Eye (tissue), 1 donor: Measurements from ENCODE around the gene RABGAP1.
A peak's percentile ranks its signal among the peaks of the same experiment; 100 is the strongest.

ENCODE experiments used
- DNase-seq: peaks from one replicate; pipeline ENCODE4 v3.0.0-alpha.2; 2015

RABGAP1 gene

DNA sequence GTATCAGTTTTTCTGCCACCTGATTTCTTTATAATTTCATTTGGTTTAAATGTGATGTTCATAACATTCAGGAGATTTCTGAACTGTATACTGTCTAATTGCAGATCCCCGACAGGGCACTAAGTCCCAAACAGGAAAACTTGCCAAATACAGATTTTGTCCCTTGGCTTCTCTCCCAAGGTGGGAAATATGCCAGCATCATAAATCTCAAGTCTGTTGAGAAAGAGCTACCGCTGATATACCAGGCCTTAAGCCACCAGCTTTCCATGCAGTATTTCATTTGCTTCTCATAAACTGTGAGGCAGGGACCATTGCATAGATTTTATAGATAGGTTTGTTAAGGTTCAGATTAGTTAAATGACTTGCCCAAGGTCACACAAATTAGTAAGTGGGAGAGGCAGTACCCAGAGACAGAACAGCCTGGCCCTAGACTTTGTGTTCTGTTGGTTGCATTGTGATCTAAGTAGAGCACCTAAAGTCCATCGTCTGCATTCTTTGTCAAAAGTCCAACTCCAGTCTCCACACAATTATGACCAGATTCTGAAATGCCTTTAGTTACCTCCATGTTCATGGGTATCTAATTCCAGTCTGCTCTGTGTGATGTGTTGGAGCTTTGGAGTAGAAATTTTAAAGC, 108.9 kb downstream of the RABGAP1 start:
- no peak for DNase-seq

DNA sequence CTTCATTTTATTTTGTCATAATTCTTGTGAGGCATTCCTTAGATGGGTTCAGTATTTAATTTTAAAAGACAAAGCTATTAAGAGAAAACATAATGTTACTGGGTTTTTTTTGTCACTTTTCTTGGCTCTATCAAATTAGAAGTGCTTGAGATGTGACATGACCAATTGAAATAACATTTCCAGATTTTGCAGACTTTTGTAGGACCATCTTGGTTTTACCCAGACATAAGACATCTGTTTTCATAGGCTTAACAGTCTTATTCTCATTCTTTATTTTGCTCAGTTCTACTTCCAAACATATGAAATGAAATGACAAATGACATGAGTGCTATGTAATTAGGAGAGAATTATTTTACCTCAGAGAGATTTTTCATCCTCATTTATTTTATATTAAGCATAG, 112.2 kb downstream of the RABGAP1 start:
- no peak for DNase-seq

DNA sequence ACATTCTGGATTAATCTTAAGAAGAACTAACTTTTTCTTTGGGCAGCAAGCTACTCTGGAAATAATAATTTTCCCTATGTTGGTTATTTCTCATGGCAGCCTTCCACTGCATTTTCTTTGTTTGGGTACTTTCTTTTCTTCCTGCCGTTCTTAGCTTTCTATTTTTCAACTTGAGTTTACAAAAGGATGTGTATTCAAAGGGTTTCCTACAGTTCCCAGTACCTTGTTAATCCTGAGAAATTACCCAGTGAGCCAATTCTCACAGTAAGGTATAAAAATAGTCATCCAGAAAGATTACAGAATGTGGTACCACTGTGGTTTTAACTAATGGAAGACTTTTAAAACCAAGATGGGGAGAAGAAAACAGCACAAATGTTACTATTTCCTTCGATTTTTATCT, 112.9 kb downstream of the RABGAP1 start:
- DNase-seq = no peak

DNA sequence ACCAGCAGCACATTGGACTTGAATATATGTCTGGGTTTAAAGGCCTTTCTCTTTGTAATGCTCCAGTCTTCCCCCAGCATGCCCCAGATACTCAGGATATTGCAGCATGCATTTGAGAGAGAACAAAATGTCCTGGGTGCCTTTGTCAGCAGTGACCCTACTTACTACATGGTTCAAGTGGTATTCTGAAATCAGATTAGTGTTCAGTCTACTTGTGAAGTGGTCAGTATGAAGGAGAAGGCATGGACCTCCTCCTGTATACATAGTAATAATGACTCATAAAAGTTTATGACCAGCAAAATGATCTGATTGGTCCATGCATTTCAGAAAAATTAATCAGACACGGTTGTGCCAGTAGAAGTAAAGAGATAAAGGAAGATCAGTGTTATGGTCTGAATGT, 118.0 kb downstream of the RABGAP1 start:
- DNase-seq = no peak

DNA sequence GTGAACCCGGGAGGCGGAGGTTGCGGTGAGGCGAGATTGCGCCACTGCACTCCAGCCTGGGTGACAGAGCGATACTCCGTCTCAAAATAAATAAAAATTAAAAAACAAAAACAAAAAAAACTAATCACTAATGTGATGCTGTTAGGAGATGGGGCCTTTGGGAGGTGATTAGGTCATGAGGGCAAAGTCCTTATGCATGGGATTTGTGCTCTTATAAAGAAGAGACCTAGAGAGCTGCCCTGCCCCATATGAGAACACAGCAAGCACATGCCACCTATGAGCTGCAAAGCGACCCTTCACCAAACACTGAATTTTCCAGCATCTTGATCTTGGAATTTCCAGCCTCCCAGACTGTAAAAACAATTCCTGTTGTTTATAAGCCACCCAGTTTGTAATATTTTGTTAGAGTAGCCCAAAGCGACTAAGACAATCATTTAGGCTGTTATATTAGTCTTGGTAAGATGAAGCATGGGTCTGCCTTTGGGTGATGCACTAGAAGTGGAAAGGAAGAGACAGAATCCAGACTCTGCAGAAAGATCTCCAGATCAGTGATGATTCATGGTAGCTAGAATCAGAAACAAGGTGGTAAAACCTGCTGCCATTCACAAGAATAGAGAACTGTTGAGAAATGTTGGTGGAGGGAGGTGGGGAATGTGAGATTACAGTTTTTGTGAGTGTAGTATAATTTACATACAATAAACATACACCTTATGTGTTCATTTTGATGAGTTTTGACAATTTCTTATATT, 118.8 kb downstream of the RABGAP1 start:
- no peak for DNase-seq

DNA sequence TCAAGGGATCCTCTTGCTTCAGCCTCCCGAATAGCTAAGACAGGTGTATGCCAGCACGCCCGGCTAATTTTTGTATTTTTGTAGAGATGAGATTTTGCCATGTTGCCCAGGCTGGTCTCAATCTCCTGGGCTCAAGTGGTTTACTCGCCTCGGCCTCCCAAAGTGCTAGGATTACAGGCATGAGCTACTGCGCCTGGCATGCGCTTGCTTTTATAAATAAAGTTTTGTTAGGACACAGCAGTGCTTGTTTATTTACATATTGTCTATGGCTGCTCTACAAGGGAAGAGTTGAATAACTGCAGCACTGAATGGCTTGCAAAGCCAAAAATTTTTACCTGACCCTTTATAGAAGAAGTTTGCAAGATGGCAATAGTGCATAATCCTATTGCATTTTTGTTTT, 120.4 kb downstream of the RABGAP1 start:
- no peak for DNase-seq

DNA sequence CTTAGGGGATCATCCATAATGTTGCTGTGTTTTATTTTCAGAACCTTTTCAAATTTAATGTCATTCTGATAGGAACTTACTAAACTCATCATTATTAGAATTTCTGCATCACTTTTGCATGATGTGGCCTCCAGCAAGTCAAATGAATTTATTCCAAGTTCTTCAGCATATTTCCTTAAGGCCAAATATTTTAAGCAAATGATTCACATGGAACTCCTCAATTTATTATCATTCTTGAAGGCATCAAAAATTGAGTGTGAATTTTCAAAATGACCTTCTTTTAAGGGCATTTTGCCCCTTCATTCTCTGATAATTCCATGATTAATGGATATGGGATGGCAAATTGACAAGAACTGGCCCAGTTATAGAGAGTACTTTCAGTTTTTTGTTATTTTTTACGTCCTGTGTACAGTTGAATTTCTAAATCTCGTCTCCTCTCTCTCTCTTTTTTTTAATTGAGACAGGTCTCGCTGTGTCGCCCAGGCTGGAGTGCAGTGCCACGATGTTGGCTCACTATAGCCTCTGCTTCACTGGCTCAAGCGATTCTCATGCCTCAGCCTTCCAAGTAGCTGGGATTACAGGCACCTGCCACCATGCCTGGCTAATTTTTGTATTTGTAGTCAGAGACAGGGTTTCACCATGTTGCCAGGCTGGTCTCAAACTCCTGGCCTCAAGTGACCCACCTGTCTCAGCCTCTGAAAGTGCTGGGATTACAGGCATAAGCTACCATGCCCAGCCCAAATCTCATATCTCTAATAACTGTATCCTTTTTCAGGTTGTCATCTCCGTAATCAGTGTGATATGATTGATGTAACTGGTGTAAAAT, 121.7 kb downstream of the RABGAP1 start:
- DNase-seq = no peak

DNA sequence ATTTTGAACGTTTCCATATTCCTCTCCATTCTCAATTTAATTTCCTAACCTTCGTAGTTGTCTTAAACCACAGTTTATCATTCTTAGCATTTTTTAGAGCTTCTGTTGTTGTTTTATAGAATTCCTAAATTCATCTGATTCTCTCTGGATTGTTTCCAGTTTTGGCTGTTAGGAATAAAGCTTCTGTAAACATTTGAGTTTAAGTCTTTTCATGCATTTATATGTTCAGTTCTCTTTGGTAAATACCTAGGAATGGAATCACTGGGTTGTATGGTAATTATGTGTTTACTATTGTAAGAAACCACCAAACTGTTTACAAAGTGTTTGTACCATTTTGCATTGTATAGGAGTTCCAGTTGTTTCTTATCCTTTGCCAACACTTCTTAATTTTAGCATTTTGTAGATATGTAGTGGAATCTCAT, 122.4 kb downstream of the RABGAP1 start:
- peak; percentile 33 for DNase-seq

DNA sequence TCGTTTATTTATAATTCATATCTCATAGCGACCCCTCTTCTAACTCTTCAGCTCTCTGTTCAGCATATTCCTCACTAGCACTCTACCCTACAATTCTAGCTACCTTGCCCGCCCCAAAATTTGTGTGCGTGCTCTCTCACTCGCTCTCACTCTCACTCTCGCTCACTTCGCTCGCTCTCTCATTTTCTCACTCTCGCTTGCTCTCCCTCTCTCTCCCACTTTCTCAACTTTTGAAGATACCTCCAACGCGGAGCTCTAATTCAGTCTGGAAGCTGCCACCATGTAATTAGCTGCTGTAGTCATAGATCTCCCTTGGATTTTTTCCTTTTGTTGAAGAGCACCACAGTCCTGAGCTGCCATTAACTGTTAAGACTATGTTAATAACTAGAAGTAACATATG, 123.1 kb downstream of the RABGAP1 start:
- no peak for DNase-seq

DNA sequence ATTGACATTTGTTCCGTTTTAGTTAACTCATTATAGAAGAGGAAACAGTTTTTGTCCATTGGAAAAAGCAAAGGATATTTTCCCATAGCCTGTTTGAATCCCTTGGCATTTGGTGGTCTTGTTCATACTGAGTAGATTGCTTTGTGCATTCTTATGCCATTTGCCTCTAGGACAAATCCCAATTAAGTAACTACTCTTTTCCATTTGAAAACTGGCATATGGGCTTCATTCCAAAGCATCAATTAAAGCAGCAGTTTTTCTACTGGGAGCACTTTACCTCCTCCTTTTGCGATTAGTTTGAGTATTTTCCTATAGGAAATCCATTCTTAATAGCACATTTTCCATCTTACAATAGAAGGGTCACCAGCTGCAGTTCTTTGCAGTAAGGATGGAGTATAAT, 123.9 kb downstream of the RABGAP1 start:
- no peak for DNase-seq

DNA sequence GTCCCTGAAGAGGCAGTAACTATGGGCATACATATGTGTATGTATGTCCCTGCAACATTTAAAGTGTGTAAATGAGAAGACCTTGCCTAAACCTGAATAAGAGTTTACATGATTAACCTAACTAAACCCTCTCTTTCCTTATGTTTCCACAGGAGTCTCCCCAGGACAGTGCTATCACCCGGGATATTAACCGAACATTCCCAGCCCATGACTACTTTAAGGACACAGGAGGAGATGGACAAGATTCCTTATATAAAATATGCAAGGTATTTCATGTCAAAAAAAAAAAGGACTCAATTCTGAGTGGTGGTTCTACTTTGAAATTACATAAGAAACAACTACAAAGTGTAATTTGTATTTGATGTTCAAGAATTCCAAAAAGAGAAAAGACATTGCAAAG, 124.4 kb downstream of the RABGAP1 start:
- DNase-seq = no peak

DNA sequence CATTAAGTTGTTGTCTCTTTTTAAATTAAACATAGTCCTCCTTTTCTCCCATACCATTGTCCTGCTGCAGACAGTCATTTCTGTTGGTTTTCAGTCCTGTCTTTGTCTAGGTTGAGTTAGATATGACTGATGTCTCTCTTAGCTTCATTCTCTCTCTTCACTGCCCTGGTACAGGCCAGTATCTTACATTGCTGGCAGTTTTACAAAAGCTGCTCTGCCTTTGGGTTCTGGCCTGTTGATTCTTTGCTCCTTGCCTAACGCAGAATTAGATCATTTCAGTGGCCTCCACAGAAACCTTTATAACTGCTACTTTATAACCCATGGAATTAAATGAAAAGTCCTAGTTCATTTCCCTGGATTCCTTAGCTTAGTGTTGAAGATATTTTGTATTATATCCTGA, 126.3 kb downstream of the RABGAP1 start:
- no peak for DNase-seq

DNA sequence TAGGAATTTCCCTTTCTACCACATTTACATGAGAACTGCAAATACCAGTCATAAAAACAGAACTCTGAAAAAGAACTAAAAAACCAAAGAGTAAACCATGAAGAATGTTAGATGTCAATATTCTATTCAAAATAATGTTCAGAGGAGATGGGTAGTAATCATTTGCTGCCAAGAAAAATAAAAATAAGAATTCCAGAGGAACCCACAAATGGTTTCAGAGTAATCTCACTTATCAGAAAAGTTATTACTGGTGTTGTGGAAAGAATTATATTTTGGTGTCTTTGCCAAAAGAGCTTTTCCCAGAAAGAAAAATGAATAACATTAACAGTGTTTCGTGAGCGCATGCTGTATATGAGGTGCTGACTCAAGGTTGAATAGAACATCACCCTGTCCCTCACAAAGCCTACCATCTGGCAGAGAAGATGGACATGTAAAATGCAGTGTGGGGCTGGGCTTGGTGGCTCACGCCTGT, 128.2 kb downstream of the RABGAP1 start:
- peak; percentile 67 for DNase-seq

DNA sequence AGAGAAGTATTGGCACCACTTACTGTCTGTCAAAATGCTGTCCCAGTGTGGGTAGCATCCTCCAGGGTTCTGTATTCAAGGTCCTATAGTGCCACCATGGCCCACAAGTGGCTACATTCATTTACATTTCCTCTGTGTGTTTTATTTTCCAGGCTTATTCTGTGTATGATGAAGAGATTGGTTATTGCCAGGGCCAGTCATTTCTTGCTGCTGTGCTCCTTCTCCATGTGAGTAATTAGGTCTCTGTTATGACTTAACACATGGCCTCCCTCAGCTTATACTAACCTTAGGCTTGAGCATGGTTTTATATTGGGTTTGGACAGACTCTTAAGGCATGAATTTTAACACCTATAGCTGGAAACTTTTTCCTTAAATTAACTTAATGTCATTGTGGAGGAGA, 129.4 kb downstream of the RABGAP1 start:
- no peak for DNase-seq

DNA sequence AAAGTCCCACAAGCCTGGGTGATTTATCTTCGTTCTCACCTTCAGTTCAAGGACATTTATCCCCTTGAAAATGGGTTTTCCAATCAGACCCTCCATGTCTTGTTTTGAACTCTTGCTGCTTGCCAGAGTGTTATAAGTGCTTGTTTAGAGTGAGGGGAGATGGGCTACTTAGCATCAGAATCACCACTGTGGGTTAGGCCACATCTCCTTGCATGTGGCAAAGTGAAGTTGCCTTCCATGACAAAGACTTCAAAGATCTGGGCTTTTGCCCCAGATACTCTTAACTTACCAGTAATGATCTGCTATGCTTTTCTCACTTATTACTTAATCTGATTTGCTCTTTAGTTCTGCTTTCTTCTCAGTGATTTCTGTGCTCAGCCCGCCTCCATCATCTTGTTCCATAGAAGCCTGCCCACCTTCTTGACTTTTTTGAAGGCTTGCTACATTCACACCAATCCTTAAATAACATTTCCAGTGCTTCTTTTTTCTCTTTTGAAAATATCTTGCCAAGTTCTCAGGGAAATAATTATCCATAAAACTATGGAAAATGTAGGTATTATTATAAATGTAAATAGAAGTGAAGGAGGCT, 131.7 kb downstream of the RABGAP1 start:
- DNase-seq = no peak

DNA sequence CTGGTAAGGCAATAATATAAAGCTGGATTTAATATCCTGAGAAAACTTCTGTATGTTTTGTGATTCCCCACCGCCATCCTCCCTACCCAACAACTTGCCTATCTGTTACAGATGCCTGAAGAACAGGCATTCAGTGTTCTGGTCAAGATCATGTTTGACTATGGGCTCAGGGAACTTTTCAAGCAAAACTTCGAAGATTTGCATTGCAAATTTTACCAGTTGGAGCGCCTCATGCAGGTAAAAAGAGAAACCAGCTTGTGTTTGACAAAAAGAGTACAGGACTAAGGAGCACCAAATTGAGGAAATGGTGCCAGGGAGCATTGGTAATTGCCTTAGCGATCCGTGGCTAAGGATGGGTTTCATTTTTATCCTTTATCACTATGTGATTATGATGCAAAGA, 132.6 kb downstream of the RABGAP1 start:
- no peak for DNase-seq

DNA sequence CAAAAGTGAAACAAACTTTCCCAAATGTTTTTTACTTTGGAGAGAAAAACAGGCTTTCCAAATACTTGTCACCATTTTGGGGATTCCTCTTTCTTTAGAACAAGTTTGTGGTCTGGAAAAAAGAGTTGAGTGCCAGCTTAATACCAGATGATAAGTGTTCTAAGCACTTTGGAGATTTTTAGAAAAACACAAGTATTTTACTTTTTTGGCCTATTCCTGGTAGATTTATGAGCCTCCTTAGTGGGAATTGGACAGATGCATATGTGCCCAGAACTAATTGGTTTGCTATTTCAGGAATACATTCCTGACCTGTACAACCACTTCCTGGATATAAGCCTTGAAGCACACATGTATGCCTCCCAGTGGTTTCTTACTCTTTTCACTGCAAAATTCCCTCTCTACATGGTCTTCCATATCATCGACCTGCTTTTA, 133.2 kb downstream of the RABGAP1 start:
- no peak for DNase-seq

DNA sequence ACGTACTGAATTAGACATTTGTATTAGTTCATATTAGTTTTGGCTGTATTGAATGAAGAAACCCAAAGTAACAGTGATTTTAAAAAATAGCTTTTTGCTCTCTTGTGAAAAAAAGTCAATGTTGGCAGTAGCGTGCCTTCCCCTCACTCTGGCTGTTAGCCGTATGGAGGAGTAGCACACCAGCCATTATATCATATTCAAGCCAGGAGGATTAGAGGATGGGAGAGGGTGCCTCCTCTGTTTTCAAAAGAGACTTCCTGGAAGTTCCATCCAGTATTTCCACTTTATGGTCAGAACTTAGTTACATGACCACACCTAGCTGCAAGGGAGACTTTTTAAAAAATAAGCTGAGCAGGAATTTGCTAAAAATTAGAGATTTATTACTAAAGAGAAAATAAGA, 133.8 kb downstream of the RABGAP1 start:
- DNase-seq = no peak

DNA sequence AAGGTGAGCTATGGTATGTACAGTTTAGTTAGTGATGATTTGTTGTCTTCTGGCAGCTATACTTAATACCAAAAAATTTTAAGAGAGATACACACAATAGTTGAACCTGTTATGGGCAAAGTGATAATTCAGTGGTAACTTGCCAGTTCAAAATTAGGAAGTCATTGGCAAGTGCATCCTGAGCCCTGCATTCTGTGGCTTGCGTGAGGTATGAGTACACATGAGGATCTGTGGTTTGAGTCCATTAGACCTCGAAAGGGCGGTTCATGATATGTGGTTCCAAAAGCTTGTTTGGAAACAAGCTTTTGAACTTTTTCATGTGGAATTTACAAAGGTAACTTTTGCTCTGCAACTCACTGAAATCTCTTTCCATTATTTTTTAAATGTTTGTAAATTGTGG, 139.6 kb downstream of the RABGAP1 start:
- no peak for DNase-seq

DNA sequence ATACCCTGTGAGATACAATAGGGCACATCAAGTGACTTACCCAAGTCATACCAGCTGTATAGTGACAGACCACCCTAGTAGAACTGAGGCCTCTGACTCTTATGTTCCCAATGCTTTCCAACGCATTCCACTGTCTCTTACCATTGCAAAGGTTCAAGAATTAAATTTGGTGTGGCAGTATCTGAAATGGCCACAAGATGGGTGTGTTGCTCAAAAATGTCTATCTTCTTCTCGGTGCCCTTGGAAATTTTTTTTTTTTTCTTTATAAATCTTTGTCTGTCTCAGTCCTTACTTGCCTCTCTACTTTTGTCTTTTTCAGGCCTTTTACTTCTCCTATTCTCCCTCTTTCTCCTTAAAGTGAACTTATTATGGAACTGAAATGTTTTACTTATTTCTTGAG, 141.0 kb downstream of the RABGAP1 start:
- peak; percentile 82 for DNase-seq

DNA sequence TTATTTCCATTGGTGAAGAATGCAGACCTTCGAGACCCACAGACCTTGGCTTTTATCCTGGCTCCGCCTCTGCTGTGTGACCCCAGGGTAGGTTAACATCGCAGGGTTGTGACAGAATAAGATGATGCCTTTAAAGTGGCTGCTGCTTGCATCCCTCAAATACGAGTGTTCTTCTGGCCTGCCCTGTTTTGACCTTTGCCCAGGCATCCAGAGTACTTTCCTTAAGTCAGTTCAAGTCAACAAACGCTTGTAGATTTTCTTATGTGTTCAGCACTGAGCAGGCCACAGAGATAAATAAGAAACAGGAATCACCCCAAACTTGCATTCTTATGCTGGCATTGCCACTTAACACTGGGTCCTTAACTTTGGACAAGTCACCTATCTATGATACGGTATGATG, 142.9 kb downstream of the RABGAP1 start:
- DNase-seq = no peak

DNA sequence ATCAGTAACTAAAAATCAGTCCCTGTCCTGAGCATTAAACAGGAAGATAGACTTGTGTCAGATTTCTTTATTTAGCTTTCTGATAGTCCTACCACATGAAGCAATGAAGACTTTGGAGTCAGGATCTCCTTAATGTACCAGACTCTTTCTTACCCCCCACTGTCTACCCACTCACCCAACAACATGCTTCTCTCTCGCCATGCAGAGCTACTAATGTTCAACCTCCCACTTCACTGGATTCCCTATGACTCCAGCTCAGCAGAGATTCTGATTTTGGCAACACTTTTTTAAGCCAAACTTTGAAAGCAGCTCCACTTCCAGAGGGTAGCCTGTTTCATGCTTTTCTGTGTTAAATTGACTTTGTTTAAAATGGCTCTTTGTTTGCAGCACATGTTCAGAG, 143.4 kb downstream of the RABGAP1 start:
- DNase-seq = no peak

DNA sequence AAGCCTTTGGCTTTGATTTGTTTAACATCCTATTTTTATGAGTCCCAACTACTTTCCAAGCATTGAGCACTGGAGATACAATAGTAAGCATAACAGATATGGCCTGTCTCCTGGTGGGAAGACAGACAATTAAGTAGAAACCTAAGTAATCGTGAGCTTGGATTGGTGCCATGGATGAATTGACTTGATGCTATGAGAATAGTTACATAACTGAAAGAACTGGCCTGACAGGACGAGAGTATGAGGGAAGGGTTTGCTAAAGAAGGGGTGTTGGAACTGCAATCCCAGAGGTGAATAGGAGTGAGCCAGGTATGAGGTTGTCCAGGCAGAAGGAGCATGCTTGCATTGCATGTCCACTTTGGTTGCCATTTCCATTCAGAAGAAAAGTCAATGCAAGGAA, 145.1 kb downstream of the RABGAP1 start:
- DNase-seq = no peak
